GM18526 (cell line): ENCODE data around the gene MAP2K4.

Source experiments
- POLR2A ChIP-seq: IDR thresholded peaks from 3 replicates; pipeline ENCODE4 v1.6.1; 2011; ENCODE audit not compliant: insufficient read length; ENCODE audit errors: extremely low read depth

MAP2K4 gene

DNA sequence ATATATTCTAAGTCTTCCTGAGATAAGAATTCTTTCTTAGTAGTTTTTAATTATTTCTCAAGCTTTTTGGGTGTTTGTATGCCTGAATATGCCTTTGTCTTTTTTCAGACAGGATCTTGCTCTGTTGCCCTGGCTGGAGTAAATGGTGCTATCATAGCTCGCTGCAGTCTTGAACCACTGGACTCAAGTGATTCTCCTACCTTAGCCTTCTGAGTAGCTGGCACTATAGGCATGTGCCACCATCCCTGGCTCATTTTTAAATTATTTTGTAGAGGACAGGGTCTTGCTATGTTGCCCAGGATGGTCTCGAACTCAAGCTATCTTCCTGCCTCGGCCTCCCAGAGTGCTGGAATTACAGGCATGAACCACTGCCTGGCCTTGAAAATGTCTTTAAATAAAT lies 41.6 kb downstream of the MAP2K4 start:
- no peak for TF ChIP-seq POLR2A

DNA sequence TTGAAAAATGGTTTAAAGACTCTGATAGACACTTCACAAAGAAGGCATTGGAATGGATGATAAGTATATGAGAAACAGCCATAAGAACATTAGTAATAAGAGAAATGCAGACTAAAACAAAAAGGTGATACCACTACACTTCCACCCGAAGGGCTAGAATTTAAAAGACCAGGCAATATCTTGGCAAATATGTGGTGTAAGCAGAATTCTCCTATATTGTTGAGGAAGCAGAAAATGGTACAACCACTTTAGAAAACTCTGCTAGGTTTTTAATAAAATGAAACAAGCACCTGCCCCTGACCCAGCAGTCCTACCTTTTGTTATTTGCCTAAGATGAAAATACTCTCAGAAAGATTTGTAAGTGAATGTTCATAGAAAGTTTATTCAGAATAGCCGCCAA lies 43.7 kb downstream of the MAP2K4 start:
- no peak for TF ChIP-seq POLR2A

- TF ChIP-seq POLR2A, result no peak
These were observed 46.8 kb downstream of the MAP2K4 start for GRCh38 chr17:12067485-12067884.

- no peak for TF ChIP-seq POLR2A
These were observed 48.3 kb downstream of the MAP2K4 start for GRCh38 chr17:12068946-12069345.

GRCh38 chr17:12070561-12070960 lies 49.9 kb downstream of the MAP2K4 start:
- no peak for TF ChIP-seq POLR2A

GRCh38 chr17:12074346-12074745 lies 53.7 kb downstream of the MAP2K4 start:
- no peak for TF ChIP-seq POLR2A

GRCh38 chr17:12077773-12078172 lies 57.1 kb downstream of the MAP2K4 start:
- no peak for TF ChIP-seq POLR2A

GRCh38 chr17:12078791-12079190 lies 58.1 kb downstream of the MAP2K4 start:
- TF ChIP-seq POLR2A, result no peak

DNA sequence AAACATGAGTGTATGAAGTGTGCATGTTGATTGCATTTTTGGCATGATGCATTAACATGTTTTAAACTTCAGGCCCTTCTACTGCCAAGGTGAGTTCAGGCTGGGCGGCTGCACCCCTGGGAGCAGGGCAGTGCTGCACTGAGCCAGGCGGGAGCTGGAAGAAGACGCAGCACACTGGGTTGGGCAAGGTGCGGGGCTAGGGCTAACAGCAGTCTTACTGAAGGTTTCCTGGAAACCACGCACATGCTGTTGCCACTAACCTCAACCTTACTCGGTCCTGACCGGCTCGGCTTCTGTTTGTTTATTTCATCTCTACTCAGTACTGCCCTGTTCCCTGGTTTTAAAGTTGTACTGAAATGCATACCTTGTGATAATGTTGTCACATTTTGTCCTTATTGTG lies 61.0 kb downstream of the MAP2K4 start:
- no peak for TF ChIP-seq POLR2A

- TF ChIP-seq POLR2A, result no peak
These were observed 64.6 kb downstream of the MAP2K4 start for GRCh38 chr17:12085076-12085949.

- TF ChIP-seq POLR2A, result no peak
These were observed 67.4 kb downstream of the MAP2K4 start for GRCh38 chr17:12088035-12088434.

GRCh38 chr17:12089809-12090384 lies 69.2 kb downstream of the MAP2K4 start:
- no peak for TF ChIP-seq POLR2A

- no peak for TF ChIP-seq POLR2A
These were observed 73.7 kb downstream of the MAP2K4 start for GRCh38 chr17:12094336-12094735.

GRCh38 chr17:12095522-12095921 lies 74.8 kb downstream of the MAP2K4 start:
- TF ChIP-seq POLR2A, result no peak

GRCh38 chr17:12097326-12097725 lies 76.6 kb downstream of the MAP2K4 start:
- TF ChIP-seq POLR2A, result no peak

GRCh38 chr17:12098568-12098967 lies 77.9 kb downstream of the MAP2K4 start:
- TF ChIP-seq POLR2A, result no peak

GRCh38 chr17:12099412-12099811 lies 78.7 kb downstream of the MAP2K4 start:
- no peak for TF ChIP-seq POLR2A
